Immature natural killer cell (primary cell): ENCODE data around the gene ZMYND8. TPM values are rescaled to one million over a fixed set of nuclear protein-coding genes. Genes with fewer than 3 reads are reported as not detected.
"Not testable (repeated sequence)": the region's sequence is repeated elsewhere in the genome, so short reads cannot be mapped to it uniquely, and the experiment has no call there.

Experiments
- DNase-seq, 3 donors: peaks; one replicate each; pipeline ENCODE4 v3.0.0; 2022; ENCODE audit warnings: mixed read lengths in 1 of 3
- H3K27ac Mint-ChIP-seq, 6 donors: one replicate each; pipeline ENCODE4 v1.8.0; 2020; ENCODE audit warnings: mixed read lengths in 6 of 6, mild to moderate bottlenecking in 5 of 6, inconsistent platforms in 4 of 6, moderate library complexity in 3 of 6
- H3K27me3 Mint-ChIP-seq, 3 donors: one replicate each; pipeline ENCODE4 v1.8.0; 2020 to 2021; ENCODE audit warnings: low read depth in 3 of 3, mild to moderate bottlenecking in 3 of 3, mixed read lengths in 3 of 3, moderate library complexity in 3 of 3, inconsistent platforms in 1 of 3
- H3K36me3 Mint-ChIP-seq, 3 donors: one replicate each; pipeline ENCODE4 v1.8.0; 2020; ENCODE audit warnings: mixed read lengths in 3 of 3, inconsistent platforms in 2 of 3, mild to moderate bottlenecking in 2 of 3
- H3K4me1 Mint-ChIP-seq, 2 donors: one replicate each; pipeline ENCODE4 v1.8.0; 2020; ENCODE audit warnings: inconsistent platforms in 2 of 2, mild to moderate bottlenecking in 2 of 2, mixed read lengths in 2 of 2, moderate library complexity in 1 of 2
- H3K4me3 Mint-ChIP-seq, 5 donors: one replicate each; pipeline ENCODE4 v1.8.0; 2020; ENCODE audit warnings: mild to moderate bottlenecking in 5 of 5, mixed read lengths in 5 of 5, inconsistent platforms in 3 of 5, moderate library complexity in 3 of 5
- H3K9me3 Mint-ChIP-seq, 6 donors: one replicate each; pipeline ENCODE4 v1.8.0; 2020; ENCODE audit warnings: mild to moderate bottlenecking in 6 of 6, mixed read lengths in 6 of 6, inconsistent platforms in 4 of 6, moderate library complexity in 3 of 6
- polyA plus RNA-seq, 3 donors: library from polyadenylated mRNA; unstranded; fragments of 300-500 nt; fragmentation: Illumina TruSeq; gene quantifications; one replicate each; pipeline ENCODE4 v1.2.3, GENCODE V29; 2021

Gene ZMYND8
- polyA plus RNA-seq, 3 donors from 2014 or later = 3.4 to 16.9 (median 5.1) TPM

- Mint-ChIP-seq H3K9me3 (no peaks in the 10 kb centered on the region), H3K4me3 (no peak overlapping the region), H3K27me3 (peaks cover 0 to 2% (median 0%) of the 10 kb centered on the region in 3 donors), H3K36me3 (peaks cover 7 to 54% (median 41%) of the 10 kb centered on the region in 3 donors), H3K27ac (no peak overlapping the region), H3K4me1 (peaks cover 0 to 5% of the 10 kb centered on the region in 2 donors)
- DNase-seq = no peak
These were observed 73.6 kb downstream of the ZMYND8 start for GRCh38 chr20:47282864-47283263.

- Mint-ChIP-seq H3K9me3 (no peaks in the 10 kb centered on the region), H3K4me3 (no peak overlapping the region), H3K36me3 (peaks cover 8 to 43% (median 37%) of the 10 kb centered on the region in 3 donors), H3K27me3 (peaks cover 0 to 7% (median 0%) of the 10 kb centered on the region in 3 donors), H3K27ac (peak overlapping the region in 4 of 6 donors; percentile 3 to 61 (median 32)), H3K4me1 (peaks cover 4 to 5% of the 10 kb centered on the region in 2 donors)
- DNase-seq = no peak
These were observed 75.1 kb downstream of the ZMYND8 start for GRCh38 chr20:47281376-47281775.

GRCh38 chr20:47280668-47281067 lies 75.8 kb downstream of the ZMYND8 start:
- no peak for DNase-seq
- peaks cover 4 to 5% of the 10 kb centered on the region in 2 donors for H3K4me1 Mint-ChIP-seq
- no peak overlapping the region for H3K4me3 Mint-ChIP-seq
- H3K27ac Mint-ChIP-seq = peak overlapping the region in 3 of 6 donors; percentile 3 to 81 (median 49)
- H3K9me3 Mint-ChIP-seq = no peaks in the 10 kb centered on the region
- peaks cover 8 to 50% (median 41%) of the 10 kb centered on the region in 3 donors for H3K36me3 Mint-ChIP-seq
- peaks cover 0 to 7% (median 0%) of the 10 kb centered on the region in 3 donors for H3K27me3 Mint-ChIP-seq

- H3K4me3 Mint-ChIP-seq = no peak overlapping the region
- H3K27ac Mint-ChIP-seq = peak overlapping the region in 3 of 6 donors; percentile 19 to 81 (median 48)
- no peaks in the 10 kb centered on the region for H3K9me3 Mint-ChIP-seq
- H3K27me3 Mint-ChIP-seq = peaks cover 0 to 7% (median 0%) of the 10 kb centered on the region in 3 donors
- H3K36me3 Mint-ChIP-seq = peaks cover 8 to 49% (median 41%) of the 10 kb centered on the region in 3 donors
- peaks cover 4 to 5% of the 10 kb centered on the region in 2 donors for H3K4me1 Mint-ChIP-seq
- no peak for DNase-seq
These were observed 76.3 kb downstream of the ZMYND8 start for GRCh38 chr20:47280228-47280627.

GRCh38 chr20:47278907-47279348 lies 77.6 kb downstream of the ZMYND8 start:
- H3K36me3 Mint-ChIP-seq = peaks cover 13 to 43% (median 37%) of the 10 kb centered on the region in 3 donors

GRCh38 chr20:47277535-47277872 lies 79.0 kb downstream of the ZMYND8 start:
- H3K36me3 Mint-ChIP-seq = peaks cover 16 to 43% (median 41%) of the 10 kb centered on the region in 3 donors
- not testable (repeated sequence) for H3K4me3 Mint-ChIP-seq, DNase-seq, H3K9me3 Mint-ChIP-seq, H3K27me3 Mint-ChIP-seq
- peak overlapping the region in 1 of 6 donors; percentile 22 for H3K27ac Mint-ChIP-seq
- peaks cover 12 to 28% of the 10 kb centered on the region in 2 donors for H3K4me1 Mint-ChIP-seq

More at GRCh38 chr20:47278907-47279348, 77.6 kb downstream of the ZMYND8 start:
- Mint-ChIP-seq H3K4me3 (no peak overlapping the region), H3K9me3 (no peaks in the 10 kb centered on the region), H3K27ac (peak overlapping the region in 2 of 6 donors; percentile 33 to 63), H3K4me1 (peaks cover 8 to 16% of the 10 kb centered on the region in 2 donors), H3K27me3 (peaks cover 0 to 7% (median 0%) of the 10 kb centered on the region in 3 donors)
- no peak for DNase-seq

GRCh38 chr20:47276851-47277534 lies 79.5 kb downstream of the ZMYND8 start:
- Mint-ChIP-seq H3K9me3 (no peaks in the 10 kb centered on the region), H3K36me3 (peaks cover 16 to 41% (median 39%) of the 10 kb centered on the region in 3 donors), H3K27ac (no peak overlapping the region), H3K4me1 (peaks cover 12 to 29% of the 10 kb centered on the region in 2 donors), H3K27me3 (peaks cover 0 to 4% (median 0%) of the 10 kb centered on the region in 3 donors), H3K4me3 (no peak overlapping the region)
- no peak for DNase-seq

- H3K4me1 Mint-ChIP-seq = peaks cover 12 to 29% of the 10 kb centered on the region in 2 donors
- H3K27ac Mint-ChIP-seq = no peak overlapping the region
These were observed 80.2 kb downstream of the ZMYND8 start for GRCh38 chr20:47276251-47276650.

GRCh38 chr20:47275548-47275947 lies 81.0 kb downstream of the ZMYND8 start:
- H3K36me3 Mint-ChIP-seq = peaks cover 11 to 29% (median 27%) of the 10 kb centered on the region in 3 donors
- H3K27me3 Mint-ChIP-seq = peaks cover 0 to 4% (median 0%) of the 10 kb centered on the region in 3 donors
- no peak overlapping the region for H3K4me3 Mint-ChIP-seq
- DNase-seq = no peak
- no peaks in the 10 kb centered on the region for H3K9me3 Mint-ChIP-seq
- no peak overlapping the region for H3K27ac Mint-ChIP-seq
- H3K4me1 Mint-ChIP-seq = peaks cover 12 to 25% of the 10 kb centered on the region in 2 donors

More at GRCh38 chr20:47276251-47276650, 80.2 kb downstream of the ZMYND8 start:
- Mint-ChIP-seq H3K27me3 (peaks cover 0 to 4% (median 0%) of the 10 kb centered on the region in 3 donors), H3K4me3 (no peak overlapping the region), H3K36me3 (peaks cover 11 to 35% (median 32%) of the 10 kb centered on the region in 3 donors), H3K9me3 (no peaks in the 10 kb centered on the region)
- no peak for DNase-seq

- peak overlapping the region; percentile 6 to 75 (median 36) for H3K27ac Mint-ChIP-seq
- H3K36me3 Mint-ChIP-seq = peaks cover 11 to 25% (median 23%) of the 10 kb centered on the region in 3 donors
- H3K27me3 Mint-ChIP-seq = peaks cover 0 to 4% (median 0%) of the 10 kb centered on the region in 3 donors
- no peak for DNase-seq
- no peaks in the 10 kb centered on the region for H3K9me3 Mint-ChIP-seq
- peaks cover 12 to 24% of the 10 kb centered on the region in 2 donors for H3K4me1 Mint-ChIP-seq
- no peak overlapping the region for H3K4me3 Mint-ChIP-seq
These were observed 81.9 kb downstream of the ZMYND8 start for GRCh38 chr20:47274401-47275108.

GRCh38 chr20:47273591-47274235 lies 82.8 kb downstream of the ZMYND8 start:
- Mint-ChIP-seq H3K27me3 (peaks cover 0 to 4% (median 0%) of the 10 kb centered on the region in 3 donors), H3K4me3 (no peak overlapping the region), H3K27ac (peak overlapping the region in 3 of 6 donors; percentile 6 to 77 (median 71)), H3K4me1 (peaks cover 12 to 24% of the 10 kb centered on the region in 2 donors), H3K9me3 (no peaks in the 10 kb centered on the region), H3K36me3 (peaks cover 11 to 25% (median 23%) of the 10 kb centered on the region in 3 donors)
- DNase-seq = no peak

GRCh38 chr20:47272893-47273590 lies 83.5 kb downstream of the ZMYND8 start:
- Mint-ChIP-seq H3K4me3 (no peak overlapping the region), H3K27ac (peak overlapping the region; percentile 1 to 71 (median 24)), H3K4me1 (peaks cover 12 to 24% of the 10 kb centered on the region in 2 donors), H3K27me3 (peaks cover 0 to 4% (median 0%) of the 10 kb centered on the region in 3 donors), H3K36me3 (peaks cover 10 to 19% (median 18%) of the 10 kb centered on the region in 3 donors), H3K9me3 (no peaks in the 10 kb centered on the region)
- DNase-seq = peak; percentile 44 to 59 (median 53)
